Skeletal muscle tissue (tissue), 4 donors: ENCODE results near the gene VPS37C. TPM values are rescaled to one million over a fixed set of nuclear protein-coding genes. Genes with fewer than 3 reads are reported as not detected.

Experiments
- H3K27ac ChIP-seq: one replicate; pipeline ENCODE4 v1.7.0; 2013; ENCODE audit warnings: mild to moderate bottlenecking, low read depth, low read length, inconsistent platforms
- H3K27me3 ChIP-seq, 3 donors: one replicate each; pipeline ENCODE4 v1.7.0; 2013; ENCODE audit warnings: low read length in 3 of 3; ENCODE audit not compliant: control insufficient read depth in 3 of 3, insufficient read depth in 3 of 3
- H3K36me3 ChIP-seq, 3 donors: one replicate each; pipeline ENCODE4 v1.7.0; 2013; ENCODE audit warnings: low read length in 3 of 3; ENCODE audit not compliant: control insufficient read depth in 3 of 3, insufficient read depth in 3 of 3
- H3K4me1 ChIP-seq, 3 donors: one replicate each; pipeline ENCODE4 v1.7.0; 2013; ENCODE audit warnings: low read length in 3 of 3, mild to moderate bottlenecking in 3 of 3; ENCODE audit not compliant: control insufficient read depth in 3 of 3, insufficient read depth in 3 of 3
- H3K4me3 ChIP-seq, 3 donors: one replicate each; pipeline ENCODE4 v1.7.0; 2013; ENCODE audit warnings: low read length in 3 of 3
- H3K9ac ChIP-seq, 3 donors: one replicate each; pipeline ENCODE4 v1.7.0; 2013; ENCODE audit warnings: low read length in 3 of 3, mild to moderate bottlenecking in 3 of 3, moderate library complexity in 2 of 3, low read depth in 1 of 3
- H3K9me3 ChIP-seq, 3 donors: one replicate each; pipeline ENCODE4 v1.7.0; 2013; ENCODE audit warnings: low read length in 3 of 3; ENCODE audit not compliant: control insufficient read depth in 3 of 3
- total RNA-seq: library from RNA; depleted of rRNA; stranded (reverse); fragments of >200 nt; gene quantifications from one replicate; pipeline ENCODE4 v1.2.3, GENCODE V29; 2014
- donor health status: Osteomylitis.

VPS37C gene
- total RNA-seq, 1 donor from 2014 or later: 5.7 TPM

DNA sequence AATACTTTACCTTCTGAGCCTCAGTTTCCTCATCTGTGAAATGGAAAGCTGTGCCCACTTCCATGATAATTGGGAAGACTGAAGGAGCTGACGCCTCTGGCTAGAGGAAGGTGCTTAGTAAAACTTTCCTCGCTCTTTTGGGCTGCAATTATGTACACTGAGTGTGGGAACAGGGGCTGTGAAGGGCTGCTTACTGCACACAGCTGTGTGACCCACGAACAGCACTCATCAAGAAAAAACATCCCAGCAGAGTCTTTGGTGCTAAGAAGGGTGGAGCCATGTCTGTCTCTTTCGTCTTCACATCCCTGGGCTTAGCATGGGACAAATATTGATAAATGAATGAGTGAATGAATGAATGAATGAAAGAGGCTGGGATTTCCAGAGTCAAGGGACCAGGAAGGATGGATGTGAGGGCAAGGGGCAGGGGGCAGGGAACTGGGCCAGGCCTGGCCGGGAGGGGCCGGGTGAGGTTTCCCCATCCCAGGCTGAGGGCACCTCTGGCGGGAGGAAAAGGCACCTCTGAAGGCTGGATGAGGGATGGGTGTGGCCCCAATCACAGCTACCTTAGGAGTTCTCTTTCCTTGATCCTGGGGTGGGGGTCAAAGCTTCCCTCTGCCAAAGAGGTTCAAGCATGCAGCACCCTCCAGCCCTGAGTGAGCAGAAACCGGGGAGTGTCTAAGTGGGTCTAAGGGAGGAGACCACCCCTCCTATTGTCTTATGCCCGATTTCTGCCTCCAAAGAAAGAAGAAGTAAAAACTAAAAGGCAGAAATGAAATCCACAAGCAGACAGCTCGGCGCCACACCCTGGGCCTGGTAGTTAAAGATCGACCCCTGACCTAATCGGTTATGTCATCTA, 68.1 kb downstream of the VPS37C start:
- H3K9me3 ChIP-seq: no peaks in the 10 kb centered on the region
- H3K9ac ChIP-seq: no peak overlapping the region
- no peak overlapping the region for H3K27ac ChIP-seq
- H3K4me3 ChIP-seq: no peak overlapping the region
- no peaks in the 10 kb centered on the region for H3K36me3 ChIP-seq
- no peaks in the 10 kb centered on the region for H3K4me1 ChIP-seq
- no peaks in the 10 kb centered on the region for H3K27me3 ChIP-seq

DNA sequence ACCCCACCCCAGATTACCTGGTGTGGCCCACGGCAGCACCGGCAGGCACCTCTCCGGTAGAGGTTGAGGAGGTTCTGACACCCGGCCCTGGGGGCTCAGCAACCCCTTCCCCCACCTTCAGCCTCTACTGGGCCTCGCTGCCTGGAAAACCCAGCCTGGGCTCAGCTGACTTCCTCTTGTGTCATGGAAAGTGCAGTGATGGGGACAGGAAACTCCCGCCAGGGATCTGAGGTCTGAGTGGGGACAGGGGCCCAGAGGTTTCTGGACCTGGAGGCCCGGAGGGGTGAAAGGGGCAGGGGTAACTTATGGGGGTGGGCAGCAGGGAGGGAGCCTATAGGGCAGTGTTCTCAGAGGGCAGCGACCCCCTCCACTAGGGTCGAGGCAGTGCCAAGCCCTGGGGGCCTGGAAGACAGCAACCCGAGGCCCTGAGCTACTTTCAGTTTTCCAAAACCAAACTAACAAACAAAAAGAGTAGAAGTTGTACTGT, 68.9 kb downstream of the VPS37C start:
- H3K27ac ChIP-seq: no peak overlapping the region

DNA sequence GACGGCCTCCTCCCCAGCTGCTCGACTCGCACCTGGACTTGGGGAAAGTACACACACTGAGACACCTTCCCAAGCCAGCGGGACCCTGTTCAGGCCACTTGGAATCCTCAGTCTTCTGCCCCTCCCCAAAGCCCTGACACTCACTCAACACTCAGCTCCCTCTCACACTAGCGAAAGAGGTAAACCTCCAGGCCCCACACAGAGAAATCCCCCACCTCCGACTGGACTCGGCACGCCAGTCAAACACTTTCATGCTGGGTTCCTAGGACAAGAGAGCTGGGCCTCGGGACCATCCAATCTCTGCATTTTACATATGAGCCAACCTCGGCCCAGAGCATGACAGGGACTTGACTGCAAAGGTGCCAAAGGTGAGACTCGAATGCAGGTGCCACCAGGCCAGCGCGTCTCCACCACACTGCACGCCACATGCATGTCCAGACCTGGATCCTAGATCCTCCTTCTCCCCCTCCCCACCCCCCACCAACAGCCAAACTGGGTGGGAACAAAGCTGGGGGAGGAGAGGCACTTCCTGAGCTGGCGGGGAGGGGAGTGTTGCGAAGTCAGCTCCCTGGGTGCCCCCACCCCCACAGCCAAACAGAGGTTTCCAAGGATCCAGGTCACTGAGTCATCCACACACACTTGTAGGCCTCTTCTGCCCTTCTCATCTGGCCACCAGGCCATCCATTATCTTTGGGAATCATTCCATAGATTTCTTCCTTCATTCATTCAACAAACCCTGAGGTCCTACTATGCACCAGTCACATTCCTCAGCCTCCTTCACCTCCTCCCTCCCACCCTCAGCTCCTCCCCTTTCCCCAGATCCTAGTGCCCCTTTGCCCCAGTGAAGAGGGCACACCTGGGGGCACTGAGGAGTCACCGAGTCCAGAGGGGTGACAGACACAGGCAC, 69.6 kb downstream of the VPS37C start:
- Histone ChIP-seq H3K9me3 (no peaks in the 10 kb centered on the region), H3K4me1 (no peaks in the 10 kb centered on the region), H3K27ac (no peak overlapping the region), H3K27me3 (no peaks in the 10 kb centered on the region), H3K36me3 (no peaks in the 10 kb centered on the region), H3K9ac (no peak overlapping the region), H3K4me3 (no peak overlapping the region)

More for the DNA sequence above, 68.9 kb downstream of the VPS37C start:
- Histone ChIP-seq H3K9me3 (no peaks in the 10 kb centered on the region), H3K36me3 (no peaks in the 10 kb centered on the region), H3K27me3 (no peaks in the 10 kb centered on the region), H3K4me3 (no peak overlapping the region), H3K9ac (no peak overlapping the region), H3K4me1 (no peaks in the 10 kb centered on the region)

DNA sequence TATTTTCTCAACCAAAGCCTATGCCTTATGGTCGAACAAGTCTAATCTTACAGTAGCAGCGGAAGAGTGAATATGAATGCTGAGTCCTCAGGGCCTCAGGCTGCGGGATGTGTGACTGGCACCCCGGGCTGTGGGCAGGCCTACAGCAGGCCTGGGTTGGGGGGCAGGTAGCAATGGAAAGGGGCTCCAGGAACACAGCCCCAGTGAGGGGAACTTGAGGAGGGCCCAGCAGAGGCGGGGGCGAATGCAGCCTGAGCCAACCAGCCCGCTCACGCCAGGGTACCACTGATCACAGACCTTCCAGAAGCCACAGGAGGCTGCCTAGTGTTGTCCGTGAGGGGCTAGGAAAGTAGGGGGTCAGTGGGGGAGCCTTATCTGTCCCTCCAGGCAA, 70.2 kb downstream of the VPS37C start:
- no peaks in the 10 kb centered on the region for H3K4me1 ChIP-seq
- no peaks in the 10 kb centered on the region for H3K27me3 ChIP-seq
- H3K4me3 ChIP-seq: no peak overlapping the region
- no peak overlapping the region for H3K9ac ChIP-seq
- no peaks in the 10 kb centered on the region for H3K36me3 ChIP-seq
- H3K9me3 ChIP-seq: no peaks in the 10 kb centered on the region
- no peak overlapping the region for H3K27ac ChIP-seq

DNA sequence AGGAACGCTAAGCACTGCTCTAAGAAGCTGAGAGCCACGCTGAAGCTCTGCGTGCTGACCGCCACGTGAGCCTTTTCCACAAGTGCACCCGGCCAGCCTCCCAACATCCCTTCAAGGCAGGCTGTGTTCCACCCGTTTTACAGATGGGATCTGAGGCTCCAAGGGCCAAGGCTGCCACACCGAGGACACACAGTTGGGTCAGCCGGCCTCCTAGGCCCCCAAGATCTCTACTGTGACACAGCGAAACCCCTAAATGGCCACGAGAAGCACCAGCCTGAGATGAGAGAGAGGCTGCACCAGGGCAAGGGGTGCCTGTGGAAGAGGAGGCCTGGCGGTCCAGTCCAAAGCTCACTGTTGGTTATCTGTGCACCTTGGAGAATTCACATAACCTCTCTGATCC, 70.7 kb downstream of the VPS37C start:
- H3K4me3 ChIP-seq: no peak overlapping the region
- H3K36me3 ChIP-seq: no peaks in the 10 kb centered on the region
- H3K9ac ChIP-seq: no peak overlapping the region
- H3K4me1 ChIP-seq: no peaks in the 10 kb centered on the region
- H3K27ac ChIP-seq: no peak overlapping the region
- no peaks in the 10 kb centered on the region for H3K27me3 ChIP-seq
- H3K9me3 ChIP-seq: no peaks in the 10 kb centered on the region

DNA sequence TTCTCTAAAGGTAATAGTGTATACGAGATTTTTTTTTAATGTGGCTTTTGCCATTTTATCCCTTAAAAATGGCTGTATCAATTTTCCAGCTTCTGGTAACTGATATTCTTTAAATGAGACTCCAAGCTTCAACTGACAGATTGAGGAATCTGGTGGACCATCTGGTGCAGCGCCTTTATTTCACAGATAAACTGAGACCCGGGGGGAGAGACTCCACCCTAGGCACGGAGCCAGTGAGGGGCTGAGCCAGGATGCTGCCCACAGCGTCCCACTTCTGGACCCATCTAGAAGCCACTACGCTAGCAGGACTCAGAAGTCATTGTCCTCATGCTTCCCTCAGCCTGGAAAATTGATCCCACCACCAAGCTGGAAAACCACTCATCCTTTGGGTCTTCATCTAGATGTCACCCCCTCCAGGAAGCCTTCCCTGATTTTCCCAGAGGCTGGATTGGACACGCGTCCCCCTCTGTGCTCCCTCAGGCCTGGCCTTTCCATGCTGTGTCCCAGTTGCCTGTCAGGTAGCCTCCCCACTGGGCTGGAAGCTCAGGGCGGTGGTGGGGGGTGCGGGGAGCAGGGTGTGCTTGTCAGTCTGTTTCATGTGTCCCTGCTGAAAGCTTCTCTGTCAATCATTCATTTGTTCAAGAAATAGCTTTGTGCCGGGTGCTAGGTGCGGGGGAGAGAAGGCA, 71.3 kb downstream of the VPS37C start:
- no peaks in the 10 kb centered on the region for H3K27me3 ChIP-seq
- no peaks in the 10 kb centered on the region for H3K4me1 ChIP-seq
- H3K9ac ChIP-seq: no peak overlapping the region
- H3K36me3 ChIP-seq: no peaks in the 10 kb centered on the region
- H3K27ac ChIP-seq: no peak overlapping the region
- H3K4me3 ChIP-seq: no peak overlapping the region
- no peaks in the 10 kb centered on the region for H3K9me3 ChIP-seq

DNA sequence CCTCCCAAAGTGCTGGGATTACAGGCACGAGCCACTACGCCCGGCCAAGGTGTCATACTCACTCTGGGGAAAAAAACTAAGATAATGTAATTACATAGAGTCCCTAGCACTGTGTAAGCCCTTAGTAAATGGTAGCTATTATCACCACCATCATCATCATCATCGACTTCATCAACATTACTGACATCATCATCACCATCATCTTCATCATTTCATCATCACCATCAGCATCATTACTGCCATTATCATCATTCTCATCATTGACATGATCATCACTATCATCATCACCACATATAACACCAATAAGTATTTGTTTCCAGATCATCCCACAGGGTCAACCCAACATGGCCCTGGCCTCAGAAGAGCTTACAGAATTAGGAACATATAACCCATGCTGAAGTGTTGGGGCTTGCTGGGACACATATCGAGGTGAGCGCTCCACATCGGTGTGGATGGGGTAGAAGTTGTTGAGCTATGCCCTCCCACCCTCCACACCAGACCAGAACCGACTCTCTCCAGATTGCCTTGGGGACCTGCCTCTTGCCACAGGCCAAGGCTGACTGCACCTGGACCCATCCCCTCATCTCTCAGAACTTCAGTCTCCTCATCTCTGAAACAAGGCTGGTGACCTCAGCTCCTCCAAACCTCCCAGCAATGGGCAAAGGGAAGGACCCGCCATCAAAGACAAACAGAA, 73.7 kb downstream of the VPS37C start:
- no peaks in the 10 kb centered on the region for H3K36me3 ChIP-seq
- no peak overlapping the region for H3K4me3 ChIP-seq
- peaks cover 0 to 4% (median under 1%) of the 10 kb centered on the region in 3 donors for H3K27me3 ChIP-seq
- no peak overlapping the region for H3K9ac ChIP-seq
- H3K9me3 ChIP-seq: no peaks in the 10 kb centered on the region
- H3K4me1 ChIP-seq: no peaks in the 10 kb centered on the region
- H3K27ac ChIP-seq: no peak overlapping the region

DNA sequence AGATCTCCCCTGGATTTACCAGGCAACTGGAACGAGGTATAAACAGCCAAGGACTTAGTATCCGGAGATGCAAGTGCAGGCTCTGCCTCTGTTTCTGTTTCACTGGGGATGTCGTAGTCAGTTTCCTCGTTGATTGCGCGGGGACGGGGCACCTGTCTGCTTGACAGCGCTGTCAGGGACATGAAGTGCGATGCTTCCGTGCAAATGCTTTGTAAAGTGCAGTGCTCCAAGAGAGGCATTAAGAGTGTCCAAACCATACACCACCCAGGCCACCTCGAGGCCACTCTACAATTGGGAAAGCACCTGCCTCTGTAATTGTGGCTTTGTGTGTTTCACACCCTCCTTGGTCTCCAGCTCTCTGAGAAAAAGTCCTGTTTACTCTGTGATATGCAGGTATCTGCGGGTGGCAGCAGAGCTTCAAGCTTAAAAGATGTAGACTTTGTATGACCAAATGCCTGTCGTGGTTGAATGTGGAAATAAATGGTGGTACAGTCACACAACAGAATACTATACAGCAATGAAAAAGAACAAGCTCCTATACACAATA, 77.6 kb downstream of the VPS37C start:
- H3K36me3 ChIP-seq: no peaks in the 10 kb centered on the region
- no peaks in the 10 kb centered on the region for H3K9me3 ChIP-seq
- H3K27ac ChIP-seq: no peak overlapping the region
- no peaks in the 10 kb centered on the region for H3K4me1 ChIP-seq
- peaks cover 0 to 10% (median 7%) of the 10 kb centered on the region in 3 donors for H3K27me3 ChIP-seq
- H3K9ac ChIP-seq: no peak overlapping the region
- H3K4me3 ChIP-seq: no peak overlapping the region

DNA sequence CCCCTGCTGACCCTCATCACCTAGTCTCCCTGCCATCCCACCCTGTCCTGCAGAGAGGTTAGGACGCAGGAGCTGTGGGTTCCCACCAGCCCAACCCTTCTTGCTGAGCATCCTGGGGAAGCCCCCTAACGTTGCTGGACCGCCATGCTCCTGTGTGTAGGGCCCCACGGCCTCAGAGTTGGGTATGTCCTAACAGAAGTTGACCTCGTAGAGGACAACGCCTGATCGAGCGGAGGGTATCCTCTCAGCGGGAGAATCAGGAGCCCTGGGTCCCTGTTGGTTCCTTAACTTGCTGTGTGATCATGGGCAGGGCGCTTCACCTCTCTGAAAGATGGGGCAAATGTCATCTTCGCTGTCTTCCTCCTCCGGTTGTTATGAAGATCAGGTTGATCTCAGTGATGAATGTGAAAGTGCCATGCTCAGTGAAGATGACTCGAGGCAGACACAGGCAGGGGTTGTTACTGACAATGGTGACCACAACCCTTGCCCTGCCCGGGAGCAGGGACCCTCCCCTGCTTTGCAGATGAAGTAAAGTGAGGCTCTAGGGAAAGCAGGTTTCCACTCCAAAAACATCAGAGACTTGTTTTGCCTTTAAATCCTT, 78.2 kb downstream of the VPS37C start:
- H3K4me3 ChIP-seq: no peak overlapping the region
- H3K4me1 ChIP-seq: no peaks in the 10 kb centered on the region
- no peaks in the 10 kb centered on the region for H3K36me3 ChIP-seq
- no peak overlapping the region for H3K9ac ChIP-seq
- peaks cover 0 to 10% (median 7%) of the 10 kb centered on the region in 3 donors for H3K27me3 ChIP-seq
- H3K27ac ChIP-seq: no peak overlapping the region
- no peaks in the 10 kb centered on the region for H3K9me3 ChIP-seq
